HG03565 (cell line): Measurements from ENCODE around the gene TNPO3.

Experiments used
- ATAC-seq: cut with Tn5 transposase; IDR thresholded peaks from one replicate; pipeline ENCODE4 v1.9.1; 2021; ENCODE audit warnings: mild to moderate bottlenecking, moderate library complexity; ENCODE audit not compliant: unreplicated experiment

Gene TNPO3

DNA sequence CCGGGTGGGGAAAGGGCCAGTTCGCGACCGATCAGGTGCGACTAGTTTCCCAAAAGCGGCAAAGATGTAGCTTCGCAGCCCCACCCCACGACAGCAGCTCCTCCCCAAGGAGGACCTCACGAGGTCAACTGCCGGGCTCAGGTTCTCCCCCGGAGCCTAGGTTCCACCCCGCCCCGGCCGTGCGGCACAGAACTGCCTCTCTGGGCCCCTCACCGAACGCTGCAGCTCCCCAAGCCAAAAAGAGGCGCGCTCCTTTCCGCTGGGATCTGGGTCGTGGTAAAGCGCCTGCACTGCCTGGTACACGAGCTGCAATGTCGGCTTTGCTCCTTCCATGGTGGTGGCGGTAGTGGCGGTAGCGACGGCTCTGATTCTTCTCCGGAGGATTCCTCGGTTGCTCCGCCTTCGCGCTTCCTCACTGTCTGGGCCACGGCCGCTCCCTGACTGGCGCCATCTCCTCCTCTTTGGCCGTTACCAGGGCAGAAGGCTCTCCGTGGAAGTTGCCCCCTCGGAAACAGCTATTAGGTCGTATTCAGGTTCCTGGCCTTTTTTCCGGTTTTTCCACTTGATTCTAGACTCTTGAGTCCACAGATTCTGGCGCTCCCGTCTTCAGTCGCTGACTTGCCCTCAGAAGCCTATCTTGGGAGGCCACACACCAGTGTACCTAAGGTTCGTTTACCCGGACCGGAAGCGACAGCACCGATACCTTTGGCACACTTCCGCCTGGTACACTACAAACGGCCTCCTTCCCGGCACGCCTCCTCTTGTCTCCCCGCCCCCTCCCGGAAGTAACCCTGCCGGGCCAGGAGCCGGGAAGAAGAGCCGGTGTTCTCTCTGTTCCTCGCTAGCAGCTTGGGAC lies at the start of gene TNPO3:
TNPO3 (minus strand) TSS at position 674 of the 856 bp plus-strand sequence; CDS start at position 333, 341 bp downstream.
- ATAC-seq, result peak; percentile 75

DNA sequence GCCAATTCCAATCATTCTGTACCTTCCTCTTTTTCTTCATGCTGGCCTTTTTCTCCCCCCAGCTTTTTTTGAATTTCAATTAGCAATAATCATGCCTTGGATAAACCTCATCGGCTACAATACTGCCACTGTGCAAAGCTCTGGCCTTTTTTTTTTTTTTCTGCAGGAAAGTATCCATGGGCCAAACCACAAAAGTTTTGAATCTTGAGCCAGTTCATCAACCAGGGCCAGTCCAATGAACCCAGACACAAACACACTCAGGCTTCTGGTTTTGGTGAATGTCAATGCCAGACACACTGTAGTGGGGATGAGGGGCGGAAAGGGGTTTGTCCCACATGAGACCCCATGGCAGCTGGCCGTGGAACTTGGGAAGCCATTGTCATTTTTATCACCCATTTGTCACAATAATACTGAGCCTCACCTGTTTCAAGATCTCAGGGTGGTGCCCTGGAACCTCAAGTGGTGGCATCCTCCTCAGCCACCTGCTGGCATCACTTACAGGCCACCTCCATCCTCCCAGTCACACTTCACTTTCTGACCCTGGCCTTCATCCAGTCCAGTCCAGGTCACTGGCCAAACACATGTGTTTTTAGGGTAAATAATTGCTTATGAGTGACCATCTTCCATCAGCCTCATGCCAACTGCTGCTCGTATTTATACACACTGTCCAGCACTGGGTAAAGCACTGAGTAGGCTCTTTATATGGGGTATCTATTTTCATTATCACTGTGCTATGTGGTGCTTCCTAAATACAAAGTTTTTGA lies 48.8 kb upstream of the TNPO3 start:
- ATAC-seq, result no peak

GRCh38 chr7:129101746-129102145 lies 46.8 kb upstream of the TNPO3 start:
- no peak for ATAC-seq

DNA sequence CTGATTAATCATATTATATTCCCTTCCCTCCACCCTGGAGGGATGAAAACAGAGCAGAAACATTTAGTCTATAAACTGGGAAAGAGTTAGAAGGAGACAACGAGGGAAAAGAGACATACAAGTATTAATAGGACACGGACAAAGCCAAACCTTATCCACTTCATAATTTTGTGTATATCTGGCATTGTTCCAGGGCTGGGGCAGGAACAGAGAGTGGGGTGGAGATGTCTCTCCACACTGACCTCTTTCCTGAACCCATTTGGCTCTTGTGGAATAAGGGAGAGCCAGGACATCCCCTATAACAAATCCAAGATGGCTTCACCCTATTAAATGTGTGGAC lies 45.9 kb upstream of the TNPO3 start:
- ATAC-seq, result no peak

DNA sequence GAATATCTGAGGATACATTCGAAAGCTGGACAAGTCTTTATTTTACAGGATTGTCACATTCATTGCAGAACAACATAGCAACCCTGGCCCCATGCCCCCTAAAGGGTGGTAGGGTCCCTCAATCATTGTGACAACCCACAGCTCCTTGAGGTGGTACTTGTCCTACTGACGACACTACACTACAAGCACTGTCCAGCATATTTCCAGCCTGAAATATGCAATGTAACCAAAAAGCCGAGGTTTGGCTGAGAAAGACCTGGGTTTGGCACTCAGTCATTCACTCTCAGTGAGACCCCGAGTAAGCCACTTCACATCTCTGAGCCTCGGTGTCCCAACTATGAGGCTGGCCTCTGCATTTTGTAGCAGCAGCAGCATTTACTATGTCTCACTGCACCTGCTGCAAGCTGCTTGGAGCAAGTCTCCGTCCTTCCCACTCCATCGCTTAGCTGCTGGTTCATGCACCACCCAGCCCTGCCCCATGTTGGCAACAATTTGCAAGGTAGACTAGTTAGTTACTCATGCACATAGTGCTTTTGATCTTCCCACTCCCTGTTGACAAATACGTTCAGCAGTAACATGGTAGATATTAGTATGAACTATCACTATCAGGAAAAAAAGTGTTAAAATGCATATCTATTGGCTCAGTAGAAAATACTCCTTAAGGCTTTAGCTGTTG lies 43.6 kb upstream of the TNPO3 start:
- ATAC-seq, result no peak

DNA sequence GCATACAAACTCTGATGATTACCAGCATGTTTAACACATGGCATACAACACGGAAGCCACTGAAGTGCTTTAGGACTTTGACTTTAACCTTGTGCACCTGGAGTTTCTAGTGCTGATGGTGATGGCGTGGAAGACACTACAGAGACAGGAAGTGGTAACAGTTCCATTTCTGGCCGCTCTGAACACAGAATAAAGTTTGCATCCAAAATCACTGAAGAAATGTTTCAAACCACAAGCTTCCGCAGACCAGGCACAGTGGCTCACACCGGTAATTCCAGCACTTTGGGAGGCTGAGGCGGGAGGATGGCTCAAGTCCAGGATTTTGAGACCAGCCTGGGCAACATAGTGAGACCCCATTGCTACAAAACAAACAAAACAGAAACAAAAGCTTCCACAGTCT lies 40.3 kb upstream of the TNPO3 start:
- peak; percentile 77 for ATAC-seq

GRCh38 chr7:129094501-129094900 lies 39.6 kb upstream of the TNPO3 start:
- ATAC-seq, result no peak

GRCh38 chr7:129093867-129094456 lies 39.1 kb upstream of the TNPO3 start:
- ATAC-seq, result no peak

- no peak for ATAC-seq
Observed at GRCh38 chr7:129091484-129092002, 36.6 kb upstream of the TNPO3 start.

- ATAC-seq, result no peak
Observed at GRCh38 chr7:129090300-129090907, 35.5 kb upstream of the TNPO3 start.

GRCh38 chr7:129089521-129090212 lies 34.8 kb upstream of the TNPO3 start:
- peak; percentile 64 for ATAC-seq

- no peak for ATAC-seq
Observed at GRCh38 chr7:129084801-129085551, 30.1 kb upstream of the TNPO3 start.

DNA sequence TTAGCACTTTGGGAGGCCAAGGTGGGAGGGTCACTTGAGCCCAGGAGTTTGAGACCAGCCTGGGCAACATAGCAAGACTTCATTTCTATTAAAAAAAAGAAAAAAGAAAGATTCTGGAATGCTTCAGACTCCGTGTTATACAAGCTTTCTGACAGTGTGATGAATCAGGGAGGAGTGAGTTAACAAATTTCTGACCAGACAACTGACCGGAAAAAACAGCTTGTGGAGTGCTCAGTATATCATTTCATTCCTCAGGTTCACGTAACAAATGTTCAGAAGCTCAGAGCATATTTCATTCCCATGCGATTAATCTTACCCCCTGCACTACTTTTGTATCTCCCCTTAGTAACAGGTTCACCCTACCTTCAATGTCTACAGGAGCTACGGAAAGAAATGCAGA lies 28.6 kb upstream of the TNPO3 start:
- ATAC-seq, result no peak

DNA sequence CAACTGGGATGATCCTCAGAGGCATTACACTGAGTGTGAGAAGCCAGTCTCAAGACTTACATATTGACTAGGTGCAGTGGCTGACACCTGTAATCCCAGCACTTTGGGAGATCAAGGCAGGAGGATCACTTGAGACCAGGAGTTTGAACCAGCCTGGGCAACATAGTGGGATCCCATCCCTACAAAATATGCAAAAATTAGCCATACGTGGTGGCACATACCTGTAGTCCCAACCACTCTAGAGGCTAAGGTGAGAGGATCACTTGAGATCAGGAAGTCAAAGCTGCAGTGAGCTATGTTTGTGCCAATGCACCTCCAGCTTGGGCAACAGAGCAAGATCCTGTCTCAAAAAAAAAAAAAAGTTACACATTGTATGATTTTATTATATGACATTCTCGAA lies 23.5 kb upstream of the TNPO3 start:
- no peak for ATAC-seq

DNA sequence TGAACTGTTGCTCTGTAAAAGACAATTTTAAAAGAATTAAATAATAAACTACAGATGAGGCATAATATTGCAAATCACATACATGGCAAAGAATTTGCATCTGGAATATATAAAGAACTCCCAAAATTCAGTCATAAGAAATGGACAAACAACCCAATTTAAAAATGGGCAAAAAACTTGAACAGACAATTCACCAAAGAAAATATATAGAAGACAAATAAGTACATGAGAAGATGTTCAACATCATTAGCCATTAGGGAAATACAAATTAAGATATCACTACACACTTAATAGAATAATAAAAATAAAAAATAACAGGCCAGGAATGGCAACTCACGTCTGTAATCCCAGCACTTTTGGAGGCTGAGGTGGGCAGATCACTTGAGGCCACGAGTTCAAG lies 22.0 kb upstream of the TNPO3 start:
- ATAC-seq, result no peak

DNA sequence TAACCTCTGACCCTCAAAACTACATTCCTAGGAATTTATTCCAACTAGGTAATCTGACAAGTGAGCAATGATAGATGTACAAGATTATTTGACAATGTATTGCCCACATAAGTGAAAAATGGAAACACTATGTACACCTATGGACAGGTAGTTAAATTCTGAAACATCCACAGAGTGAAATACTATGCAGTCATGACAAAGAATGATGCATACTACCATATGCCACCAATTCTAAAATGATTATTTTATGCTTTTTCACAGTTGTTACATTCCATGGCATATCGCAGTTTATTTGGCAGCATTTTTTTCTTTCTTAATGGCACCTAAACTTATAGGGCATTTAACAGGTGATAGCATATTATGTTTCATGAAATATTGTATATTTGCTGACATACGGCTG lies 20.1 kb upstream of the TNPO3 start:
- ATAC-seq, result no peak

DNA sequence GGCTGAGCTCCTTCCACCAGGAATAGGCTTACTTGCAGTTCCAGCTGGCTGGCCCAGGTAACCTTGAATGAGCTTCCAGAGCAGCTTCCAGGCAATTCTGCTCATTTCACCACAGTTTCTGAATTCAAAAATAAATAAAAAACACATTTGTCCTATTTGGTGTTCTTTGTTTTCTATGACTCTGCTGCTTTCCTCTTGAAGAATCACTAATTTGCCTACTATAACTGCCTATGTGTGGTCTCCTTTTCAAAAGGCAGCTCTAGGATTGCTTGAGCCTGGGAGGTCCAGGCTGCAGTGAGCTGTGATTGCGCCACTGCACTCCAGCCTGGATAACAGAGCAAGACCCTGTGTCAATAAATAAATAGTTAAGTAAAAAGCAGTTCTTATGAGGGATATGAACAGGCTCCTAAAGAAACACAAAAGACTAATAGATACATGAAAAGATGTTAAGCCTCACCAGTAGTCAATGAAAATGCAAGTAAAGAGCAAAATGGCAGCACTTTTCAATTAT lies 19.5 kb upstream of the TNPO3 start:
- no peak for ATAC-seq

DNA sequence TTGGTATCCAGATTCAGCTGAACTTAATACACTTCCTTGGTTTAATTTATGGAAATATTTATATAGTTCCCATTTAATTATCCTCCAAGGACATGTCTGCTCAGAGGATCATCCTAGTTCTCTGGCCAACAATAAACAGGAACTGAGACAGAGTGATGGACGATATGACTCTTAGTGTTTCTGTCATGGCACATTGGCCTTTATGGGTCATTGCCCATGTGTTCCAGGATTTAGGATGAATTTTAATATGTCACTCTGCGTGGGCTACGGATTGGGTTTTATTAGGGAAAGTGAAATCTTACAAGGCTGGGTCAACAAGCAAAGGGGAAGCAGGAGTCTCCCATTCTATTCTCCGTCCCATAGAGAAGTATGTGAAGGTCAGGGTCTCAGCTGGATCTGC lies 18.8 kb upstream of the TNPO3 start:
- ATAC-seq, result no peak

DNA sequence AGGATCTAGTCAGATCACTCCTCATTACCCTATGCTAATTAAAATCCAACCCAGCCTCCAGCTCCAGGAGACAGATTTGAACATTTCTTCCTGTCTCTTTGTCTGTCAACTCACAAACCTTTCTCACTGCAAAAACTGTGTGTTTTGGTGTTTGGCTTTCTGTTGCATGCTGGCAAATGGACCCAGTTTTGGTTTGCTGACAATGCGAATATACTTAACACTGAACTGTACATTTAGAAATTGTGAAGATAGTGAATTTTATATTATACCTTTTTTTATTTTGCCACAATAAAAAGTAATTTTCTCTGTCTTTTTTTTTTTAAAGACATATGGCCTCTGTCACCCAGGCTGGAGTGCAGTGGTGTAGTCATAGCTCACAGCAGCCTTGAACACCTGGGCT lies 18.3 kb upstream of the TNPO3 start:
- ATAC-seq, result no peak
